Stimulated activated CD8-positive, alpha-beta memory T cell treated with anti-CD3 and anti-CD28 coated beads, Interleukin-7, amount 100 ng/mL, for 4 hours (primary cell): ENCODE results near the gene PLXNA4.
"Not testable (repeated sequence)": the region's sequence is repeated elsewhere in the genome, so short reads cannot be mapped to it uniquely, and the experiment has no call there.

ENCODE experiments used
- DNase-seq, 2 donors: peaks; one replicate each; pipeline ENCODE4 v3.0.0-alpha.2; 2020; ENCODE audit warnings: low read depth in 2 of 2

Gene PLXNA4

DNA sequence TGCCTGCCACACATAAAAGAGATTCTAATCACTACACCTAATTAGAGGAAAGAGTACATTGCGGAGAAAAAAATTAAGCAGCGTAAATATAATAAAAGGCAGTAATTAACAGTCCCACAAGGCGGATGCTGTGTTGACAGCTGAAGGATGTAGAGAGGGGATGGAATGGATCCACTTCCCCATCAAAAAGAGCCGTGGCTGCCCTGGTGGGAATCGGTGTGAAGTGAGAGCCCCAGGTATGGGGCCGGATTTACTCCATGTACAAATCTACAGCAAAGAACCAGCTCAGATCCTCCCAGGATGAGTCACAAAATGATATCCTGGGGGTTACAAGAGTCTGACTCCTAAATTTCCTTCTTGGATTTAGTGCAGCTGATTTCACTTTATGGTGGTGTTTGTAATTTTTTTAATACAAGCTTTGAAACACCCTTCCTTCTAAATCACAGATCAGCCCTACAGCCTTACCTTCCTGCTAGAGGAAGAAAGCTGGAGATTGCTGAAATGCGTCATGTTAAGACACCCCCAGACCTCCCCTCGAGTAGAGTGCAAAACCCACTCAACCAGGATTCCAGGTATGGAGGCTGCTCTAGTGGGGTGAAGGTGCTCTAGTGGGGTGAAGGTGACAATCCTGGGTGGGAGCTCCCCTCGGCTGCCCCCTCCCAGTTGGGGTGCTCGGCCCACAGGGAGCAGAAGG is 398.4 kb downstream of the PLXNA4 start:
- no peak for DNase-seq

DNA sequence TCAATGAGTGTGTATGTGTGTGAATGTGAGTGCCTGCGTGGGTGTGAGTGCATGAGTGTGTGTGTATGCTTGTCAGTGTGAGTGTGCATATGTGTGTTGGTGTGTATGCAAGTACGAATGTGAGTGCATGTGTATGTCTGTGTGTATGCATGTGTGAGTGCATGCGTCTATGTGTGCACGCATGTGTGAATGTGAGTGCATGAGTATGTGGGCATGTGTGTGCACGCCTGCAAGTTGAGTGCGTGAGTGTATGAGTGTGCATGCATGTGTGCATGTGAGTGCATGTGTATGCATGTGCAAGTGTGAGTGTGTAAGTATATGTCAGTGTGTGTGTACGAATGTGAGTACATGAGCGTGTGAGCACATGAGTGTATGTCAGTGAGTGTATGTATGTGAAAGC is 399.6 kb downstream of the PLXNA4 start:
- no peak for DNase-seq

DNA sequence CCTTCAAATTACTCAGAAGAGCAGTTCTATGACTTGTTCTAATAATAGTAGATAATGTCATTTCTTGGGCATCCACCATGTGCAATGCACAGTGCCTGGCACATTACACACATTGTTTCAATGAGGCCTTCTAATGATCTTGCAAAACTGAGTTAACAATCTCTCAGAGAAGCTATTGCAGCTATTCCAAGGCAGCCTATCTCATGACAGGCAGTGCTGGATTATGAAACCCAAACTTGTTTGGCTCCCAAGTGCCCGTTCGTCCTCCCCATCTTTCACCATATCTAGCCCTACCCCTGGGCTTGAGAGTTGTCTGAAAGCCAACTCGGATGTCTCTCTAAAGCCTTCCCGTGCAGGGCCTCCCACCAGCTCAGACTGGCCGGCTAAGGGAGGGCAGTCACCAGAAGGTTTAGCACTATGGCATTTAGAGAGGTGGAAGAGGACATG is 405.1 kb downstream of the PLXNA4 start:
- DNase-seq, result no peak

DNA sequence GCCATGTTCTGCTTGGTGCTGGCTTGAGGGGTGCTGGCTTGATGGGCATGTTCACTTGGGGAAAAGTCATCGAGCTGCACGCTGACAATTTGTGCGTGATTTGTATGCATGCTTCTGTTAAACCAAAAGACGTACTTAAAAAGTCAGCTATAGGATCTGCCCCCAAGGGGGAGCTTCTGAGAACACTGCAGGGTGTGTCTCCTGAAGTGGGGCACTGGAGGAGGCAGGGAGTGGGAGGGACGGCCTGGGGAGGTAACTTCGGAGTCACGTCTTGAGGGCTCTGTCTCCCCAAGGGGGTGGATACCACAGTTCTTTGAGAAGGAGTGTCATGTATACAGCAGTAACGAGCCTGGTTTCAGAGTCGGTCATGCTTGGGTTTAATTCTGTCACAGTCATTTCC is 406.5 kb downstream of the PLXNA4 start:
- no peak for DNase-seq

DNA sequence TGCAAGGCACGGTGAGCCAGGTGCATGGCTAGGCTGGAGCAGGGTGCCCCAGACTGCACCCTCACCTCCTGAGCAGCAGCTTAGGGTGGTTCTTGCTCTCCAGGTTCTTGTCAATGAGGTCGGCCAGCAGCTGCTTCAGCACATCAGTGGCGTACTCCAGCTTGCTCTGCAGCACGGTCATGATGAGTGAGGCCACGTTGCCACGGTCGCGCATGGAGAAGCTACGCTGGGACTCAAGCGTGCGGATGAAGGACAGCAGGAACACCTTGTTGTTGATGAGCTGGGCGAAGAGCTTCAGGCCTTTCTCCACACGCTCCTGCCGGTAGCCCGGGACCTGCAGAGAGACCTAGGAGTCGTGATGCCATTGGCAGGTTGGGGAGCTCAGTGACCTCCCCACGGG is 408.0 kb downstream of the PLXNA4 start:
- no peak for DNase-seq

DNA sequence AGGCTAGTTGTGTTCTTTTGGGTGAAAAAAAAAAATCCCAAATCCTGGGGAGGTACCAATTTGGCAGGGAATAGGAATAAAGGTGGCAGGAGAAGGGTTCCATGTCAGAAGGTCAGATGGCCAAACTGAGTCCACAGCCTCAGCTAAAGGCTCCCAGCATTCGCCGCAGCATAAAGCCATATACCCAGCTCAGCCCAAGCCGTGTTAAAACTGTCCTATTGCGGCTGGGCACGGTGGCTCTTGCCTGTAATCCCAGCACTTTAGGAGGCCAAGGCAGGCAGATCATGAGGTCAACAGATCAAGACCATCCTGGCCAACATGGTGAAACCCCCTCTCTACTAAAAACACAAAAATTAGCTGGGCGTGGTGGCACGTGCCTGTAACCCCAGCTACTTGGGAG is 410.6 kb downstream of the PLXNA4 start:
- DNase-seq, result not testable (repeated sequence)

DNA sequence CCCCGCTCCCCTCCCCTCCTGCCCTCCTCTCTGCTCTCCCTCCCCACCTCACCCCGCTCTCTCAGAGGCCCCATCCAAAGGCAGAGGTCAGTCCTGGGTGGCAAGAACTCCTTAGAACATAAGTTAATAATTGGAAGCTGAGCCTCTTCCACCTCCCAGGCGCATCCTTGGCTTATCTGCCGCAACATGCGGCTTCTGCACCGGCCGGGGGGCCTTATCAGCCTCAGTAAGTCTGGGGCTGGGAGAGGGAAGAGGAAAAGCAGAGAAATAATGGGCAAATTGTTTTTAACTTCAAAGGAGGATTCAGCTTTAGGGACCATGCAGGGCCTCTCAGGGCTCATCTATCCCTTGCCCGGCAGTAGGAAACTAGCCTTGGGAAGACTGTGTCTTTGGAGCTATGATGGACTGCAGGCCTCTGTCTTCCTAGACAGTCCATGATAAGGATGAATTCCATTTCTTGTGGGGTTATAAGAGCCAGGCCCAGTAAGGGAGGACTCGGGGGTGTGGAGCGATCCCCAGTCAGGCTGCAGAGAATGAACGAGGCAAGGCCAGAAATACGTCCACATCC is 411.6 kb downstream of the PLXNA4 start:
- no peak for DNase-seq

DNA sequence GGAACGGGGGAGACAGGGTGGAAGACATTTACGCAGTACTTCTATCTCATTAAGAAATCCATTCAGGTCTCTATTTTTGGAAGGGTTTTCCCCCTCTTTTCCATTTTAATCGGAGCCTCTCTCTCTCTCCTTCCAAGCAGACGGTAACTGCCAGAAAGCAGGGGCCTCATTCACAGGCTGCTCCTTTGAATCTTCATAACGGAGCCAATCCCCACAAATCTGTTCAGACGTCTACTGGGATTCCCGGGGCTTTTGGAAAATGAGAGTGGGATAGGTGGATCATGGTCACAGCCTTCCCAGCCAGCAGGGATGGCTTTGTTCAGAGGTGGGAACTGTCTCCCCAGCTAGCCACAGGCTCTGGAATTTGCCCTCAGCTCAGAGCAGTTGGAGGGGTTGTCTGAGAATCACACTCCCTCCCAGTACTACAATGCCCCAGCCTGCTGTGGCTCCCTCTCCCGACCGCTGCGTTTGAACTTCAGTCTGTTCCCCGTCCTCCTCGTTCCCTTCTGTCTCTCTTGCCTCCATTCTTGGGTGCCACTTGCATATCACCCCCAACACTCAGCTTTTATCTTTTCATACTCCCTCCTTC is 413.6 kb downstream of the PLXNA4 start:
- no peak for DNase-seq

DNA sequence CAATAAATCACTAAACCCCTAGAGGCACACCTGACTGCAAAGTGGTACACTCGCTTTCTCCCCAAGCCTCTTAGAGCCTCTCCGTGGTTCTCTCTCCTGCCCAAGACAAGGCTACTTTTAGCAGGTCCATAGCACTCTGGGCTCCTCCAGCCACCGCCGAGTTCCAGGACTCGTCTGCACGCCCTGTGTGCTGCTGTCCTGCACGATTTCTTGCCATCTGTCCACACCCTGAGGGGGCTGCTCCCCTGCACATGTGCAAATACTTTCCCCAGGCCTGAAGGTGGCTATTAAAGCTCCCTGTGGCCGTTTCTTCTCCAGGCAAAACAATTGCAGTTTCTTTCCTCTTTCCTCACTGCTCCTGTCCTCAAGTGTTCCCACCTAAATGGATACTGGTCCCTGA is 414.3 kb downstream of the PLXNA4 start:
- DNase-seq, result no peak

DNA sequence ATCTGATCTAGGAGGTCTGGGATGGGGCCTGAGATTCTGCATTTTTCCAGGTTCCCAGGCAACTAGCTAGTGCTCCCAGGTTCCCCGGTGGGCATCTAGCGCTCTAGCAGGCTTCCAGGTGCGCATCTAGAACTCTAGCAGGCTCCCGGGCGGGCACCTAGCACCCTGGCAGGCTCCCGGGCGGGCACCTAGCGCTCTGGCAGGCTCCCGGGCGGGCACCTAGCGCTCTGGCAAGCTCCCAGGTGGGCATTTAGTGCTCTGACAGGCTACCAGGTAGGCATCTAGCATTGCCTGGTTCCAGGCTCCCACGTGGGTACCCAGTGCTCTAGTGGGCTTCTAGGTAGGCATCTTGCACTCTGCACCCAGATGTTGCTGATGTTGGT is 414.7 kb downstream of the PLXNA4 start:
- DNase-seq, result no peak

DNA sequence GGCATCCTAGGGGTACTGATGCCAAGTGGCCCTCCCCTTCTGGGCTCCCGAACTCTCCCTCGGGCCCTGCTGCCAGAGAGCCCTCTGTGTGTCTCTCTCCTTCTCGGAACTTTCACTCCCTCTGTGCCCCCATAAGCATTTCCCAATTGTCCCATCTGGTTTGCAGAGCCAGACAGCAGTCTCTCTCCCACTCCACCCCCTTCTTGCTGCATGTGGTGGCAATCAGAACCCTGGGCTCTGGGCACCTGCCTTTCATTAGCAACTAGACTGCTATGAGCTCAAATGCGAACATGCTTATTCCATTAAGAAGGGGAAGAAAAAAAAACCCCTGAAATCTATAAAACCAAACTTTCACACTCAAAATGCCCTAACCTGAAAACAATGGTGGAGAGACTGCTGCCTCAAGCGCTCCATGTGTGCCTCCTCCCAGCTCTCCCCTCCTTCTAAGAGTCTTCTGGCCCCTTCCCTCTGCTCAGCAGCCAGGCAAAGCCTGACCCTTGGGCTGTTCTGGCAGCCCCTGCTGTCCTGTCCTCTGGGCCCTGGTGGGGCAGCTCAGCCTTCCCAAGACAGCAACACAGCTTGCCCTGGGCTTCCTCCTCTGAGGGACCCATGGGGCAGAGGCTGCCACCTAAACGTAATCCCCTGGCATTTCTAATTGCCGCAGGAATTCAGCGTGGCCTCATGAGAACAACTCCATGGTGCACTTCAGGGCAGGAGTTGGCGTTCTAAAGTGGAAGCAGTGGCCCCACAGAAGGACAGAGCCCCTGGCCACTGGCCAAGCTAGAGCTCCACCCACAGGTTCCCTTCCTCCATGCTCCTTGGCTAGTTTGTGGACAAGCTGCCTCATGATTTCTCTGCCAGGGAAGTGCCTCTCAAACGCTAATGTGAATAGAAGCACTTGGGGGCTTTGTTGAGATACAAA is 415.4 kb downstream of the PLXNA4 start:
- no peak for DNase-seq

DNA sequence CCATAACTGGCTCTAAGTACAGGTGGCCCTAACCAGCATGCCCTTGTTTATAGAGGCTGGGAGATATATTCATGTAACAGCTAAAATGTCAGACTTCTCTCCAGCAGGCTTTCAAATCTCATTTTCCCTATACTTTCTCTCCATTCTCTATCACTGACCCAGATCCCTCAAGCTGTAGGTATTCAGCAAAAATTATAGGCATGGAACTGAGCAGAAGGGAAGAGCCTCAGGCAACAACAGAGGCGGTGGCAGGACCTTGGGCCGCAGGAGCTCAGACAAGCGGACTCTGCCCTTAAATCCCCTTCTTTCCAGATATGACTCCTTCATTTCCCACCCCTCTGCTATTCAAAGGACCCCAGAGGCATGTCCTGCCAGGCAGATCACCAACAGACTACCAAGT is 417.4 kb downstream of the PLXNA4 start:
- no peak for DNase-seq

DNA sequence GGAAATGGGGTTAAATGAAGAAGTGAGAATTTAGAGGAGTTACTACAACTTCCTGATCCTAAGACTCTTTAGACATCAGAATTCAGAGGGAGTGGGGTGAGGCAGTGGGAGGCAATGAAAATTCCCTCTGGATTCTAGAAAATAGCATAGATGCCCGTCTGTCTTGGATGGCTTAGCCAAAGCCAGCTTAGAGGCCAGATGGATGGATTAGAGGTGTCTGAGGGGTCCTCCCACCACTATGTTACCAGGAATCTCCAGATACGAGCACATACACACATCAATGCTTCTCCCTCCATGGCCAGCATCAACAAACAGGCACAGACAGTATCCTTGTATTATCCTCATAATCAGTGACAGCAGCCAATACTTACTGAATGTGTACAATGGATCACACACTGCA is 418.1 kb downstream of the PLXNA4 start:
- DNase-seq, result no peak

DNA sequence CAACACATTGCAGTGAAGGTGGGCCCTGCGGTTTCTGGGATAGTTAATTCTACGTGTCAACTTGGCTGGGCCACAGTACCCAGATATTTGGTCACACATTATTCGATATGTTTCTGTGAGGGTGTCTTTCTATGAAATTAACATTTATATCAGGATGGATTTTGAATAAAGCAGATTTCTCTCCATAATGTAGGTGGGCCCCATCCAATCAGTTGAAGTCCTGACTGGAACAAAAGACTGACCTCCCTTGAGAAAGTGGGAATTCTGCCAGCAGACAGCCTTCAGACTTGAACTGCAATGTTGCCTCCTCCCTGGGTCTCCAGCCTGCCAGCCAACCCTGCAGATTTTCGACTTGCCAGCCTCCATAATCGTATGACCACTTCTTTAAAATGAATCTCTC is 420.6 kb downstream of the PLXNA4 start:
- no peak for DNase-seq

DNA sequence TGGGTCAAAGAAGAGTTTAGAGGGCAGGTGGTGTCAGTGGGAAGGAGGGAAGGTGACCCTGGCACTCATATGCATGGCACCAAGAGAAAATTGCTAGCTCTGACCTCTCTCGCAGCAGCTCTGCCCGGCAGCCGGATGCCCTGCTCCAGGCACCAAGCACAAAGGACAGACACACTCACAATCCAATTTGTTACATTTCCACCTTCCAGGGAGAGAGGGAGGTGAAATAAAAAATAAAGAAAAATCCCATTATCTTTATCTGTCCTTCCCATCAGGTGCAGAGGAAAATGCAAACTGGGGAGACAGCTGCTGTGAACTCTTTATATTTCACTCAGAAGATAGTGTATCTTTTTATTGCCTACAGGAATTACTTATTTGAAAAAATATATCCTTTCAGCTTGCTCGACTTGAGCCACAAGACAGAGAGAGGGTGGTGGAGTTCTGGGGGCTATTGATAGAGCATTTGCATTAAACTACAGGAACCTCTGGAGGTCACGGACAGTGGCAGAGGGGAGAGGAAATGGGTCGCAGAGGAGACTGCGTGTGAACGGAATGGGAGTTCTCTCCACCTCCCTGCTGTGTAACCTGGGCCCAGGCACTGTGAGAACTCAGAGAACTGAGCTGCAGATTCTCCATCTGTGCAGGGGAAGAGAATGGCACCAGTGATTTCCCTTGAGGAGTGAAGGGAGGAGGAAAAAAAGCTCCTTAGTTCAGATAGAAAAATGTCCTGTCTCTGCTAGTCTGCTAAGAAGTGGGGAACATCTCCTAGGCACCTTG is 421.4 kb downstream of the PLXNA4 start:
- DNase-seq, result no peak

DNA sequence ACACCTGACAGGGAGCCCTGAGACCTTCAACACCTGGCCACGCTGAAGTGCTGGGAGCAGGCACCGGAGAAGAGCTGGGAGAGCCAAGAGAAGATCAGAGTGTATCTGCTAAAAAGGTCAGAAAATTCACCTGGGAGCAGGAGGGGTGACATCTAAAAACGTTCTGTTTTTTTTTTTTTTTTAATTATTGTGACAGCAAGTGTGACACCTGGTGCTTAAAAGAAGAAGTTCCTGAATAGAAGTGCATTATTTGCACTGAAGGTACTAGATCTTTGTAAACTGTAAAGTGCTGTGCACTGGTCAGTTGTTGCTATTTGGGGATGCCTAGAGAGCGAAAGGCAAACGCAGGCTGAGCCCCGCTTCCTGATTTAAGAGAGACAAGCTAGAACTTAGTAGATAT is 422.0 kb downstream of the PLXNA4 start:
- no peak for DNase-seq

DNA sequence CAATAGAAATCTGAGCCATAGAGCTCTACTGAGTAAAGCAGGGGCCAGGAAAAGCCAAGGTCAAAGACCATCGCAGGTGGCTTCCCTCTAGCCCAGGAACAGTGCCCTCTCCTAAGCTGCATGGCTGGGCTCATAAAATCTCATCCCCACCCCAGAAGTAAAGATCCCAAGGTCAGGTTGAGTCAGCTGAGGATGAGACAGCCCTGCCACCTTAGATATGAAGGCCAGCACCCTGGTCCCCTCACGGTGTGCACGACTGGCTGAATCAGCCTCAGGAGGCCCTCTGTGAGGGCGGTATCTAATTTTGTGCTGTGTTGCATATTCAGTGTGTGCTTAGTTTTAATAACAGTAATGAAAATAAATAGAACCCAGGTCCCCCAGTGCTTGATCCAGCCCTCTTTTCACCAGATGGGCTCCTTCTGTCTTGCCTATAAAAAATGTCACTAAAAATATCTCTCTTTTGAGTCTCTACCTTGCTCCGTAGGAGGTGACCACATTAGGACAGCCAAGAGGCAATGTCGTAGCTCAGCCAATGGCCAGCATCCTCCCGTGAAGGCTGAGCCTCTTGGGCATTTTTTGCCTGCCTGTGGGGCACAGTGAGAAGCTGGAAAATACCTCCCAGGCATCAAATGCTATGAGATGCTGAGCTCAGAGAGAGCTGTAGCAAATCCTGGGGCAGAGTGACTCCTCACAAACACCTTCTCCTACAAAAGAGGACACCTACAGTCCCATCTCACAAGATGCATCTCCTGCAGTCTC is 424.0 kb downstream of the PLXNA4 start:
- DNase-seq, result no peak

DNA sequence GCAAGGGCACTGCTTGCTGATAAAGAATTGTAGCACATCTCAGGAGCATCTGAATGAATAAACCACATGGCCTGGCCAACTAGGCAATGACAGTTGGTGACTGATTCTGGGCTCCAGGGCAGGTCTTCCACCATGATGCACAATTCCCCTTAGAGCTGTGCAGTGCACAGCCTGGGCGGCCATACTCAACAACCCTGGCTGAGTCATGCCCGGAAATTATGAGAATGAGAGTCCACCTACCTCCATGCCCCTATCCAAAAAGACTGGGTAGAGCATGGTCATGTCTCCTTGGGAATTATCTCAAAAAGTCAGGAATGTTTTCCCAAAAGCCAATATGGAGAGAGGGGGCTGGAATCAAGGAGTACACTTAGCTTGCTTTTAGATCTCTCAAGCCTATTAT is 425.6 kb downstream of the PLXNA4 start:
- DNase-seq, result no peak

DNA sequence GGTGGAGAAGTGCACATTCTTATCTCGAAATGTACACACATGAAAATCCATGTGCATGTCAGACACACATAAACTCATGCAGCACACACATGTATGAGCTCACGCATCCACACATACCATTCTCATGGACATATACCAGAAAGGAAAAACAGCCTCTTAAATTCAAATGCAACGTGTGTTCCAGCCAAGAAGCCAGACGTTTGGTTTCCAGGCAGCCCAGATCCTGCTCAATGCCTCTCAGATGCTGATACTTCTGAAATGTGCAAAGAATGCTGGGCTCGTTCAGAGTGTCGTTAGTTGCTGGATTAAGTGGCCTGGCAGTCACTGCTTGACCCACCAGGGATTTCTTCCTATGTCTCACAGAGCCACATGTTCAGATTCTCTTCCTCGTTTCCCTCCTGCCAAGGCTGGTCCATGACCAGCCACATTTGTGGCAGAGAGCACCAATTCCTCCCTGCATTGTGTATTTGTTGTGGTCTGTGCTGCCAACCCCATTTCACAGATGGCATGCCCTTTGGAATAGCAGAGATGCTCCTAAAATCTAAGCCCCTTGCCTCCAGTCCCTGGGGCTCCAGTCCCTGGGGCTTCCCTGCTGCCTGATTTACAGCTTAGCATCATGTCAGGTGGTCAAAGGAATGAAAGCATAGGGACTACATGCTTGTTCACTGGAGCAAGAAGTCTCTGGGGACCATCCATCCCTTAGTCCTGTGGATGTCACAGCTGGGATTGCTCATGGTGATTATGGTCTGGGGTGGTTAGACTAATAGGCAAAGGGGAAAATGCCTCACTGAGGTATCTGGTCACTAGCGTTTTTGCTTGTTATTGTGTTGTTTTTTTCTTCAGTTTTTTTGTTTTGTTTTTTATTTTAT is 426.6 kb downstream of the PLXNA4 start:
- DNase-seq, result no peak

DNA sequence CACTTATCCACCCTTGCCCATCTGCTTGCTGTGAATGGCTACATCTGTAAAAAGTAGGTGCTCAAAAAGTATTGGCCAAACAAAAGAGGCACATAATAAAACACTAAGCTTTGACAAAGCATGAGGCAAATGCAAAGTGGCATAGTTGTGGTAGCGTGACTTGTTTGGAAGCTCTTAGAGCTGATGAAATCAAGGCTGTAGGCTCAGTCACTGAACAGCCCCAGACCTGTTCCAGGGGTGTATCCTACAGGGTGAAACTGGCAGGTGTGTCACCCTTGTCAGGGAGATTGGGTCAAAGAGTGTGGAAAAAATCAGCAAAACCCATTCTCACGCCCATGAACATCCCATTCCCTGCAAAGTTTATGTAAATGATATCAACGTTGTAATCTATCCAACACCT is 427.4 kb downstream of the PLXNA4 start:
- DNase-seq, result no peak
